Neural progenitor cell (in vitro differentiated cells): ENCODE results near the gene LHX2.

ENCODE experiments used
- EZH2 ChIP-seq: fragments of 200-600 bp; sonication (generic); IDR thresholded peaks from 2 replicates; pipeline ENCODE4 v1.6.1; 2017; ENCODE audit warnings: antibody characterized with exemption, mild to moderate bottlenecking, moderate library complexity
- EZH2phosphoT487 ChIP-seq: fragments of 200-600 bp; sonication (generic); IDR thresholded peaks from 2 replicates; pipeline ENCODE4 v1.6.1; 2017; ENCODE audit warnings: antibody characterized with exemption

DNA sequence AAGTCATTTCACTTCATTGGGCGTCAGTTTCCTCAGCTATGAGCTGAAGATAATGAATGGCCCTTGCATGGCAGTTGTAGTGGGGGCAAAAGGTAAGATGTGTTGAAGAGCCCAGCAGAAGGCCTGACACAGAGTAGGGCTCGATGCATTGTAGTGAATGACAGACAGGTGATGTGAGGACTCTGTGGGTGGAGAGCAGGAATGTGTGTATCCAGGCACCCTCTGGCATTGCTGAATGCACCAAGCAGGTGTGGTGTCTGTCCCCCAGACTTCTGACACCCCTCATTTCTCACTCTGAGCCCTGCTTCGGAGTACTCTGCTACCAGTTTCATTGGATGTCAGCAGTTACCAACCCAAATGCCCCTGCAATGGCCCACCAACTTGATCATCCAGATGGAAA is 22.4 kb downstream of the LHX2 start:
- TF ChIP-seq EZH2 (no peak), EZH2phosphoT487 (no peak)
